Activated CD8-positive, alpha-beta T cell treated with anti-CD3 and anti-CD28 coated beads, Interleukin-2, amount 10 ng/mL, durations not matched to agents 7 days and 5 days (primary cell): Measurements from ENCODE around the gene EID2B. TPM values are rescaled to one million over a fixed set of nuclear protein-coding genes. Genes with fewer than 3 reads are reported as not detected.

Experiments used
- ATAC-seq: fragments of 150-1000 bp; cut with Tn5 transposase; one replicate; pipeline ENCODE4 v1.10.0; 2021; ENCODE audit warnings: moderate library complexity
- CTCF ChIA-PET: fragments of 350-600 bp; sonication (Branson Sonifier 250); formaldehyde crosslinking; loops from one replicate; lab custom pipeline; 2021; ENCODE audit warnings: antibody characterized with exemption; lab: Charles Lee
- POLR2A ChIA-PET: fragments of 350-600 bp; sonication (Branson Sonifier 250); formaldehyde crosslinking; loops from one replicate; lab custom pipeline; 2021; ENCODE audit warnings: antibody characterized with exemption; lab: Charles Lee
- DNase-seq: peaks from one replicate; pipeline ENCODE4 v3.0.0-alpha.2; 2020
- H3K27ac Mint-ChIP-seq: one replicate; pipeline ENCODE4 v1.8.0; 2021; ENCODE audit warnings: mild to moderate bottlenecking, mixed read lengths
- H3K27me3 Mint-ChIP-seq: one replicate; pipeline ENCODE4 v1.8.0; 2021; ENCODE audit warnings: low read depth, mixed read lengths
- H3K36me3 Mint-ChIP-seq: one replicate; pipeline ENCODE4 v1.8.0; 2021; ENCODE audit warnings: low read depth, mixed read lengths
- H3K4me1 Mint-ChIP-seq: one replicate; pipeline ENCODE4 v1.8.0; 2021; ENCODE audit warnings: low read depth, mixed read lengths
- H3K4me3 Mint-ChIP-seq: one replicate; pipeline ENCODE4 v1.8.0; 2021; ENCODE audit warnings: mild to moderate bottlenecking, mixed read lengths
- H3K9me3 Mint-ChIP-seq: one replicate; pipeline ENCODE4 v1.8.0; 2022; ENCODE audit warnings: mixed read lengths; ENCODE audit not compliant: insufficient read depth
- total RNA-seq, 2 experiments: library from RNA; stranded (reverse); gene quantifications; one replicate each; pipeline ENCODE4 v1.2.3, GENCODE V29; 2021

Gene EID2B
- total RNA-seq, 2 experiments from 2014 or later = 4.1 to 4.3 TPM

GRCh38 chr19:39499932-39500331, 32.7 kb downstream of the EID2B start:
- H3K9me3 Mint-ChIP-seq = no peaks in the 10 kb centered on the region
- H3K27me3 Mint-ChIP-seq = peaks cover 58% of the 10 kb centered on the region
- ATAC-seq = no peak
- H3K4me3 Mint-ChIP-seq = no peak overlapping the region
- ChIA-PET CTCF (interaction anchor here (0.6 to 1.0 kb wide), 3 partner anchors 19 to 32 kb away, joined by 3 read pairs; no protein-coding TSS in a partner anchor), POLR2A (no interaction called here)
- peaks cover 27% of the 10 kb centered on the region for H3K4me1 Mint-ChIP-seq
- no peak for DNase-seq
- no peak overlapping the region for H3K27ac Mint-ChIP-seq
- H3K36me3 Mint-ChIP-seq = peaks cover 2% of the 10 kb centered on the region

GRCh38 chr19:39498798-39499642, 33.6 kb downstream of the EID2B start, which contains the start of gene DLL3:
TSS of gene DLL3 (plus strand) at chr19:39498947. CDS start at chr19:39498975, 28 bp downstream.
- ChIA-PET CTCF (interaction anchor here (1.0 to 2.5 kb wide), 2 partner anchors 20 to 25 kb away, joined by 3 to 6 read pairs; no protein-coding TSS in a partner anchor), POLR2A (interaction anchor here (0.7 to 1.6 kb wide), 4 partner anchors 13 to 63 kb away, joined by 3 read pairs; partner anchors contain the start of gene RPS16)
- Mint-ChIP-seq H3K4me1 (peaks cover 27% of the 10 kb centered on the region), H3K27ac (no peak within 1 kb of the TSS), H3K36me3 (peaks cover 2% of the 10 kb centered on the region), H3K9me3 (no peaks in the 10 kb centered on the region), H3K27me3 (peaks cover 51% of the 10 kb centered on the region), H3K4me3 (peak within 1 kb of the TSS; percentile 18)
- ATAC-seq (no peak), DNase-seq (no peak)

DNA sequence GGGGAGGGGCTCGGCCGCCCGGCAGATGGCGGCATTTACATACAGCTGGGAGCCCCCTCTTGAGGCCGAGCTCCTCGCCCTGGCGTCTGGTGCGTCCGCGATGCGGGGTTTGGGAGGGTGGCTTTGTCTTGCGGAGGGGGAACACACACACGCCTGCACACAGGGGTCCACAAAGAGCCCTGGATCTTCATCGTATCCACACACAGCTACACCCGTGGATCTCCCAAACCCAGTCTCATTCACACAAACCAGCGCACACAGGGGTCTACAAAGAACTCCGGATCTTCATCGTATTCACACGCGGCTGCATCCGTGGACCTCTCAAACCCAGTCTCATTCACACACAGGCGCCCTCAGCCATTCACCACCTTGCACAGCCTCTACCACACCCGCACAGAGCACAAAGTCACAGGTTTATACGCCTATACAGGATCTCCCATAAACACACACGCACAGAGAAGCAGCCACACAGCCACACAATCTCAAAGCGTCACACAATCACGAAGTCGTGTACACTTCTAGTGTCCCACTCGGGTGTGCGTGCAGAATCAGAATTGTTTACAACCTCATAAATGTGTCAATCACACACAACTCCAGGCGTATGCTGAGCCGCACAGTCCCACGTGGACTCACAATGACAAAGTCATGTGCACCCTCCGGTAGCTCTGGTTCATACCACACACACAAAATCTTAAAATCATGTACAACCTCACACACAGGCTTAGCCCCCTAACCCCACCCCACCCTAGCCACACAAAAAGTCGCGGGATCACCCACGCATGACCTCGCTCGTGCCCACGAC, 34.5 kb downstream of the EID2B start:
- Mint-ChIP-seq H3K36me3 (peaks cover 2% of the 10 kb centered on the region), H3K9me3 (no peaks in the 10 kb centered on the region), H3K4me1 (peaks cover 20% of the 10 kb centered on the region), H3K27me3 (peaks cover 42% of the 10 kb centered on the region), H3K4me3 (peak overlapping the region; percentile 0), H3K27ac (no peak overlapping the region)
- peak; percentile 35 for DNase-seq
- POLR2A ChIA-PET = interaction anchor here (0.7 to 1.6 kb wide), 3 partner anchors 12 to 63 kb away, joined by 3 read pairs; partner anchors contain the start of gene RPS16
- CTCF ChIA-PET = interaction anchor here (0.5 to 2.5 kb wide), 8 partner anchors 10 to 941 kb away, joined by 3 to 6 read pairs (median 4); partner anchors contain the start of gene EID2B
- ATAC-seq = peak; percentile 34

GRCh38 chr19:39497701-39497995, 35.0 kb downstream of the EID2B start:
- Mint-ChIP-seq H3K27ac (no peak overlapping the region), H3K4me1 (peaks cover 16% of the 10 kb centered on the region), H3K4me3 (no peak overlapping the region), H3K36me3 (peaks cover 4% of the 10 kb centered on the region), H3K9me3 (no peaks in the 10 kb centered on the region), H3K27me3 (peaks cover 42% of the 10 kb centered on the region)
- ATAC-seq (no peak), DNase-seq (no peak)
- CTCF ChIA-PET = interaction anchor here (0.5 to 2.5 kb wide), 8 partner anchors 10 to 941 kb away, joined by 3 to 6 read pairs (median 4); partner anchors contain the start of gene EID2B
- POLR2A ChIA-PET = interaction anchor here (1.6 kb wide), 1 partner anchor 12 kb away, joined by 3 read pairs; no protein-coding TSS in a partner anchor

- Mint-ChIP-seq H3K27me3 (peaks cover 38% of the 10 kb centered on the region), H3K36me3 (peaks cover 4% of the 10 kb centered on the region), H3K4me3 (no peak overlapping the region), H3K9me3 (no peaks in the 10 kb centered on the region), H3K27ac (no peak overlapping the region), H3K4me1 (peaks cover 16% of the 10 kb centered on the region)
- DNase-seq (no peak), ATAC-seq (no peak)
- ChIA-PET CTCF (interaction anchor here (1.0 to 1.4 kb wide), 3 partner anchors 16 to 21 kb away, joined by 3 to 4 read pairs (median 3); partner anchors contain the start of gene TIMM50), POLR2A (no interaction called here)
These were observed 36.6 kb downstream of the EID2B start for GRCh38 chr19:39496063-39496462.

DNA sequence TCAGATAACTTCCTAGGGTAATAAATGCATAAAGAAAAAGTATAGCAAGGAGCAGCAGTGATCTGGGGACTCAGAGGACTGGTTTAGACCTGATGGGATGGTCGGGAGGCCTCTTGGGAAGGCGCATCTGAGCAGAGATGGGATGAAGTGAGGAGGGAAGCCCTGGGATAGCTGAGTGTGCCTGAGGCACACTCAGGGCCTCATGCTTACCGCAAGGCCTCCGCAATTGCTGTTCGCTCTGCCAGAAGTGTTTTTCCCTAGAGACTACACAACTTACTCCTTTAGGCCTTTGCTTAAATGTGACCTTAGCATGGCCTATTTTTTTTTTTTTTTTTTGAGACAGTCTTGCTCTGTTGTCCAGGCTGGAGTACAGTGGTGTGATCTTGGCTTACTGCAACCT, 38.0 kb downstream of the EID2B start:
- no peak for ATAC-seq
- Mint-ChIP-seq H3K36me3 (peaks cover 6% of the 10 kb centered on the region), H3K4me3 (no peak overlapping the region), H3K4me1 (peaks cover 14% of the 10 kb centered on the region), H3K27me3 (peaks cover 28% of the 10 kb centered on the region), H3K9me3 (no peaks in the 10 kb centered on the region), H3K27ac (no peak overlapping the region)
- ChIA-PET CTCF (no interaction called here), POLR2A (no interaction called here)
- DNase-seq = no peak

- no peak overlapping the region for H3K4me3 Mint-ChIP-seq
- DNase-seq (no peak), ATAC-seq (no peak)
- ChIA-PET CTCF (no interaction called here), POLR2A (no interaction called here)
- H3K27ac Mint-ChIP-seq = no peak overlapping the region
- H3K4me1 Mint-ChIP-seq = no peaks in the 10 kb centered on the region
- no peaks in the 10 kb centered on the region for H3K9me3 Mint-ChIP-seq
- H3K36me3 Mint-ChIP-seq = peaks cover 18% of the 10 kb centered on the region
- peaks cover 13% of the 10 kb centered on the region for H3K27me3 Mint-ChIP-seq
These were observed 39.9 kb downstream of the EID2B start for GRCh38 chr19:39492788-39493187.

- POLR2A ChIA-PET = no interaction called here
These were observed 40.4 kb downstream of the EID2B start for GRCh38 chr19:39492225-39492624.

GRCh38 chr19:39489756-39490155, 42.9 kb downstream of the EID2B start:
- no peak overlapping the region for H3K4me3 Mint-ChIP-seq
- ATAC-seq (no peak), DNase-seq (no peak)
- no peaks in the 10 kb centered on the region for H3K4me1 Mint-ChIP-seq
- H3K9me3 Mint-ChIP-seq = no peaks in the 10 kb centered on the region
- CTCF ChIA-PET = no interaction called here
- H3K27me3 Mint-ChIP-seq = no peaks in the 10 kb centered on the region
- H3K36me3 Mint-ChIP-seq = peaks cover 23% of the 10 kb centered on the region
- H3K27ac Mint-ChIP-seq = no peak overlapping the region
- POLR2A ChIA-PET = no interaction called here

More at GRCh38 chr19:39492225-39492624, 40.4 kb downstream of the EID2B start:
- no peak for ATAC-seq
- peaks cover 19% of the 10 kb centered on the region for H3K36me3 Mint-ChIP-seq
- peaks cover 8% of the 10 kb centered on the region for H3K27me3 Mint-ChIP-seq
- H3K4me3 Mint-ChIP-seq = no peak overlapping the region
- no peaks in the 10 kb centered on the region for H3K4me1 Mint-ChIP-seq
- CTCF ChIA-PET = no interaction called here
- no peak overlapping the region for H3K27ac Mint-ChIP-seq
- no peak for DNase-seq
- no peaks in the 10 kb centered on the region for H3K9me3 Mint-ChIP-seq

GRCh38 chr19:39483141-39483540, 49.5 kb downstream of the EID2B start:
- peak overlapping the region; percentile 60 for H3K27ac Mint-ChIP-seq

GRCh38 chr19:39481676-39482075, 51.0 kb downstream of the EID2B start:
- ChIA-PET CTCF (interaction anchor here (2.0 kb wide), 1 partner anchor 51 kb away, joined by 5 read pairs; the partner anchor contains the start of gene EID2B), POLR2A (no interaction called here)
- no peaks in the 10 kb centered on the region for H3K27me3 Mint-ChIP-seq
- H3K27ac Mint-ChIP-seq = peak overlapping the region; percentile 97
- H3K9me3 Mint-ChIP-seq = no peaks in the 10 kb centered on the region
- peaks cover 14% of the 10 kb centered on the region for H3K36me3 Mint-ChIP-seq
- DNase-seq (no peak), ATAC-seq (no peak)
- H3K4me1 Mint-ChIP-seq = peaks cover 29% of the 10 kb centered on the region
- peak overlapping the region; percentile 92 for H3K4me3 Mint-ChIP-seq

More at GRCh38 chr19:39483141-39483540, 49.5 kb downstream of the EID2B start:
- H3K36me3 Mint-ChIP-seq = peaks cover 16% of the 10 kb centered on the region
- CTCF ChIA-PET = no interaction called here
- peaks cover 29% of the 10 kb centered on the region for H3K4me1 Mint-ChIP-seq
- H3K4me3 Mint-ChIP-seq = peak overlapping the region; percentile 31
- no peaks in the 10 kb centered on the region for H3K9me3 Mint-ChIP-seq
- POLR2A ChIA-PET = no interaction called here
- DNase-seq = no peak
- H3K27me3 Mint-ChIP-seq = no peaks in the 10 kb centered on the region
- ATAC-seq = no peak
